GM19455 (cell line): ENCODE measurements around the gene SPSB1.

ENCODE experiments used
- ATAC-seq: cut with Tn5 transposase; IDR thresholded peaks from one replicate; pipeline ENCODE4 v1.9.1; 2021; ENCODE audit not compliant: unreplicated experiment

Gene SPSB1

GRCh38 chr1:9278585-9279153, 14.0 kb upstream of the SPSB1 start:
- ATAC-seq, result no peak

DNA sequence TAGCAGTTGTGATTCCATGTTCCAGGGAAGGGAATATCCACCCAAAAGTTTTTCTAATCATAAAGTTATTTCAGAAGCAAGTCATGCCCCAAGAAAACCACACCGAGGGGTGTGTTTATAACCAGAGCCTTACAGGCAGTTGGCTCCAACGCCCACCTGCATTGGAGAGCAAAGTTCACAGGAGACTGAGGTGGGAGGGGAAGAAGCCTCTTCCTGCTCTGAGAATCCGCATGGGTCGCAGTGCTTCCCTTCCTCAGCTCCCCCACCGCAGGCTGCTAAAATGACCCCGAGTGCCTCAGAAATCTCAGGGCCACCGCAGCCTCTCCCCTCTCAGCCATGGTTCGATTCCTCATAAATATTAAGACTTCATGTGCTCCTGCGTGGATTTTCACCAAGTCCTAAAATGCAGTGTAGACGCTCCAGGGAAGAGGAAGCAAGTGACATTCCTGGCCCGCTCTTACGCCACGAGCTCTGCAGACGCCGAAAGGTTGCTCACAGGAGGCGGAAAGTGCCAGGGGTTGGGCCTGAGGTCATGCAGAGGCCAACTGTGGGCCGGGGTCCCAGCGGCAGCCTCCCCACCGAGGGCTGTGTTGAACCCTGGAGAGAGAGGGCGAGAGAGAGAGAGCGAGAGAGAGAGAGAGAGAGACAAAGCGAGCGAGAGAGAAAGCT, 13.4 kb upstream of the SPSB1 start:
- ATAC-seq, result no peak

DNA sequence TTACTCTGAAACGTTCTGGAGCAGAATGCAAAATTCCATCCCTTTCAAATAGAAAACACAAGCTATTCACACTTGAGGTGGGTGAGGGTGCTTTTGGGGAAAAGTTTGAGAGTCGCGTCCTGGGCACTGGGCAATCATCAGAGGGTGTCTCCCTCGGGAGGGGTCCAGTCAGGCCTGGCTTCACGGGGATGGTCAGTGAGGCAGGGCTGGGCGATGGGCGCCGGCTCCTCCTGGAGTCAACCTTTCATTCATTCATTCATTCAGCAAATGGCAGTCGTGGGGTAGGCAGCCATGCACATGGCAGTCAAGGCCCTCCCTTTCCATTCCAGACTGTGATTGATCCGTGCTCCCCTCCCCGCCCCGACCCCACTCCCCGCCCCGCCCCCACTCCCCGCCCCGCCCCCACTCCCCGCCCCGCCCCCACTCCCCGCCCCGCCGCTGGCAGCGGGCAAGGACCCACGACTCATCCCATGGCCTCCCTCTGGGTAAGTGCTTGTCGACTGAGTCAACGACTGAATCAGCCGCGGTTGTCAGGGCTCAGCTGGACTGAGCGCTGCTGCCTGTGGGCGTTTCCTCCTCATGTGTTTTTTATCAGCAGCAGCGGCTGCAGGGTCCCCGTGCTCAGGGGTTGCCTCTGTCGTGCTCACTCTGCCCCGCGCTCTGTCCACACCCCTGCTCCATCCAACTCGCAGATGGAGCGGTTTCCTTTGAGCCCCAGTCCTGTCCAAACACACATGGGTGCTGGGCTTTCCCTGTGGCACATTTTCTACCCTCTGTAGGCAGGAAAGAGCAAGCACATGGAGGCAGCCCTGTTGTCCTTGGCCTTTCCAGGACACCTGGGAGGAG, 12.5 kb upstream of the SPSB1 start:
- ATAC-seq, result no peak

DNA sequence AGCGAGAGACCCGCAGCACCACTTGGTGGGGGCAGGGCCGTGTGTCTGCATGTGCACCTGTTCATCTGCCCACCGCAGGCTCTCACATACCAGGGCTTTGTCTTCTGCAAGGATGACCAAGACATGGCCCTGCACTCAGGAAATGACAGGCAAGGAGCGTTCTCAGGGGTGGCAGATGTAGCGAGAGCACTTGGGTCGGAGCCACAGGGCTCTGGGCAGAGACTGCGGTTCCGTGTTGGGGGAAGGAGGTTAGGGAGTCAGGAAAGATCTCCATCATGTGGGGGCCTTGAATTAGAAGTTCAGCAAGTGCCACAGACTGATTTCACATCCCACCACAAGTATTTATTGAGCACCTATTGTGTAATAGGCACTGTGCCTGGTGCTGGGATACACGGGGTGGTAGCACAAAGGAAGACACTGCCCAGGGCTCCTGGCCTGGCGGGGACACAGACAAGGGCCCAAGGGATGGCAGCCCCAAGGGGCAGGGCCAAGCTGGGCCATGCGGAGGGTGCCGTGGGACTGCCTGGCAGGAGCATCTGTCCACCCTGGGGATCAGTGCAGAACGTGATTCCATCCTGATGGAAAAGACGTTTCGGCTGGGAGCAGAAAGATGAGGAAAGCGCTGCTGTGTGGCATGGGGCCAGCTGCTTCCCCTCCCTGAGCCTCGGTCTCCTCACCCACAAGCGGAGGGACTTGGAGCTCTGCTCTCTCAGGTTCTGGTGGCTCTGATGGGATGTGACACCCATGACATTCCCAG, 11.4 kb upstream of the SPSB1 start:
- ATAC-seq, result no peak

- no peak for ATAC-seq
These were observed 10.6 kb upstream of the SPSB1 start for GRCh38 chr1:9281908-9282695.

DNA sequence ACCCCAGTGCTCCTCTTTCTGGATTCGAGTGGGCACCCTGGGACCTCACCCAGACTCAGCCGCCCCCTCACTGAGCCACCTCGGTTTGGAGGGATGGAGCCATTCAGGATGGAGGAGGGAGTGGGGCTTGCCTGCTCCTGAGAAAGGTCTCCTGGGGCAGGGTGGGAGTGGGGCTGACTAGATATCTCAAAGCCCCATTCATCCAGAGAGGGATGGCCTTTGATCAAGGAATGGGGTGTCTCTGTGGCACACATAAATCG, 10.1 kb upstream of the SPSB1 start:
- ATAC-seq, result no peak

GRCh38 chr1:9284061-9284460, 8.6 kb upstream of the SPSB1 start:
- no peak for ATAC-seq

- ATAC-seq, result no peak
These were observed 6.1 kb upstream of the SPSB1 start for GRCh38 chr1:9286556-9286955.

GRCh38 chr1:9289090-9289534, 3.6 kb upstream of the SPSB1 start:
- ATAC-seq, result no peak

- ATAC-seq, result no peak
These were observed 2.8 kb upstream of the SPSB1 start for GRCh38 chr1:9289711-9290485.

DNA sequence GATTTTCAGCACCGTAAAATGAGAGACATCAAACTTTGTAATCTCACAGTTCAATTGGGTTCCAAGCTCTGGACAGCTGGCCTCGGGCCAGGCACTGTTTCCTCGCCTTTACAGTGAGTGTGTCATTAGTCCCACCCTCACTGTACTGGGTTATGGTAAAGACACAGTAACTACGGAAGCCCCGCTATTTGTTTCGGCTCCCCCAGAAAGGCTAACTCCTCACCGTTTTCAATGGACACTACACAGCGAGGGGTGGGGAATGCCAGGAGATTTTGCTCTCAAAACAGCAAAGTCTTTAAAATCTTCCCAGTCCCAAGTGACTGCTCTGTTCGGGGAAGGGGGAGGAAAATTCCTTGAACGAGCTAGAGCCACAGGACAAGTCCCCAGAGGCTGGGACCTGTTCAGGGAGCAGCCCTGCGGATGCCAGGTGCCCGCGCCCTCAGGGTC, 757 bp upstream of the SPSB1 start:
- ATAC-seq, result no peak

DNA sequence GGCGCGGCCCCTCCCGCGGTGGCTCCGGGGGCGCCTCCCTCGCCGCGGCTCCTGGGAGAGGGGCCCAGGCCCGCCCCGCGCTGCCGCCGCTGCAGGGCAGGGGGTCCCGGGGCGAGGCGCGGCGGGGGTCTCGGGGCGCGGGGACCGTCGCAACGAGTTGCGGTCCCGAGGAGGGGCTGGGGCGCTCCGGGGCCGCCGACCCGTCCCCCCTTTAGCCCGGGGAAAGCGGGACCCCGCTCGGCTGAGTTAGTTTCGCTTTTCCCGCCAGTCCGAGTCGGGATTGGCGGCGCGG, 493 bp downstream of the SPSB1 start:
- ATAC-seq, result no peak

- ATAC-seq, result no peak
These were observed 1.1 kb downstream of the SPSB1 start for GRCh38 chr1:9293533-9294404.

DNA sequence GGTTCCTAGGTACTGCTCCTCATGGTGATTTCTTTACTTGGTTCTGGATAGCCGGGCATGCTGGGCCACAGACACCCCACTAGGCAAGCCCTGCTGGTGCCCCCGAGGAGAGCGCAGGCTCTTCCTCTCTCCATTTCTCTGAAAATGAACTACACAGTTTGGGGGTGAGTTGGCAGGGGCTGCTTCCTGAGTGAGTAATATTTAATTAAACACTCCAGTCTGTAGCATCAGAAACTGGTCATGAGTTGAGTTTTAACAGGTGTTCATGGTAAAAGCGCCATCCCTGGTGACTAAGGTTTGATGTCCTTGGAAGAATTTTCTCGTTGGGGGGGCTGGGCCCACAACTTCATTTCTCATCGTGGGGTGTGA, 1.7 kb downstream of the SPSB1 start:
- no peak for ATAC-seq

GRCh38 chr1:9294910-9295636, 2.4 kb downstream of the SPSB1 start:
- ATAC-seq, result no peak

- no peak for ATAC-seq
These were observed 3.2 kb downstream of the SPSB1 start for GRCh38 chr1:9295884-9296283.

DNA sequence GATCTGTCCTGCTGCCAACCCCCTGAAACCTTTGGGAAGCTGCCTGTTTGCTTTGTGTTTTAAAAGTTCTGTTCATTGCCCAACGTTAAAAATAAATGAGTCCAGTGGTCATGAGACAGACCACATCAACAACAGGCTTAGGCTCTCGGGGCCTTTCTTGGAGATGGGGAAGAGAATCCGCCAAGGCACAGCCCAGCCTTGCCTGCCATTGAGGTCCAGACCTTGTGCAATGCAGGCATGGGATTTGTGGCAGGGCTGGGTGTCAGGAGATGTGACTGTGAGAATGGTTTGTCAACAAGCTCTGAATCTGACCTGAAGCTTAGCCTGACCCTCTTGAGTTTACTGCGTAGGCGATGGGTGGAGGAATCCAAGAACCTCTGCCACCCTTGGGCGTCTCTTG, 4.2 kb downstream of the SPSB1 start:
- ATAC-seq, result no peak

GRCh38 chr1:9297831-9298230, 5.1 kb downstream of the SPSB1 start:
- no peak for ATAC-seq

- no peak for ATAC-seq
These were observed 5.6 kb downstream of the SPSB1 start for GRCh38 chr1:9298282-9298681.
